Measurements from ENCODE around the gene ZNF407.
A peak's percentile ranks its signal among the peaks of the same experiment; 100 is the strongest.

ZNF407 gene

GRCh38 chr18:74896390-74896991 is 298.8 kb downstream of the ZNF407 start:
- DNase-seq: peak; percentile 3

GRCh38 chr18:74897971-74898657 is 300.4 kb downstream of the ZNF407 start:
- DNase-seq: no peak

- DNase-seq: peak; percentile 78
Observed at GRCh38 chr18:74898965-74899364, 301.3 kb downstream of the ZNF407 start.

GRCh38 chr18:74899554-74899953 is 301.9 kb downstream of the ZNF407 start:
- DNase-seq: no peak

- no peak for DNase-seq
Observed at GRCh38 chr18:74901362-74902146, 303.9 kb downstream of the ZNF407 start.

GRCh38 chr18:74902147-74902455 is 304.4 kb downstream of the ZNF407 start:
- DNase-seq: no peak

- no peak for DNase-seq
Observed at GRCh38 chr18:74905247-74905646, 307.6 kb downstream of the ZNF407 start.

- DNase-seq: no peak
Observed at GRCh38 chr18:74906184-74906583, 308.5 kb downstream of the ZNF407 start.

- no peak for DNase-seq
Observed at GRCh38 chr18:74914052-74914591, 316.5 kb downstream of the ZNF407 start.

GRCh38 chr18:74914648-74915047 is 317.0 kb downstream of the ZNF407 start:
- no peak for DNase-seq

GRCh38 chr18:74916773-74917393 is 319.2 kb downstream of the ZNF407 start:
- no peak for DNase-seq

GRCh38 chr18:74918276-74918790 is 320.7 kb downstream of the ZNF407 start:
- DNase-seq: no peak

GRCh38 chr18:74921057-74921820 is 323.6 kb downstream of the ZNF407 start:
- no peak for DNase-seq

GRCh38 chr18:74926051-74926450 is 328.4 kb downstream of the ZNF407 start:
- DNase-seq: no peak

- DNase-seq: no peak
Observed at GRCh38 chr18:74928194-74928968, 330.7 kb downstream of the ZNF407 start.

- DNase-seq: no peak
Observed at GRCh38 chr18:74929110-74929509, 331.4 kb downstream of the ZNF407 start.

- no peak for DNase-seq
Observed at GRCh38 chr18:74930616-74931015, 332.9 kb downstream of the ZNF407 start.

GRCh38 chr18:74933930-74934329 is 336.3 kb downstream of the ZNF407 start:
- DNase-seq: no peak

GRCh38 chr18:74935434-74935833 is 337.8 kb downstream of the ZNF407 start:
- no peak for DNase-seq

GRCh38 chr18:74936343-74936742 is 338.7 kb downstream of the ZNF407 start:
- no peak for DNase-seq

- no peak for DNase-seq
Observed at GRCh38 chr18:74937291-74937690, 339.6 kb downstream of the ZNF407 start.

GRCh38 chr18:74940856-74941255 is 343.2 kb downstream of the ZNF407 start:
- no peak for DNase-seq

Measured in kidney glomerular epithelial cell (primary cell).